ENCODE results near the gene RPL5.

Gene RPL5

DNA sequence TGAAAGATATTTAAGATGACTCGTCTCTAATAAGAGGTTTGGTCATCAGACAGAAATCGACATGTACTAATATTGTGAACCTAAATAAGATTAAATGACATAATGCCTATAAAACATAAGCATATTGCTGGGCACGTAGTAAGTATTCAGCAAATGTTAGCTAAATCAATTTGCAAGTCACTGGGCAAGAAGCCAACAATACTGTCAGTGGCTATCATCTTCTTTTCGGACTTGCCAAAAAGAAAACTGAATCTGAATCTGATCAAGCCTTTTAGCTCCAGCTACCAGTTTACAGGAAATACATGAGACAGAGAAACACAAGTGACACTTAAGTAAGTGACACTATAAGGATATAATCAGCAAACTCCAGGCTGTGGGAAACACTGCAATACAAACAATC is 46.0 kb downstream of the RPL5 start:
- no peaks in the 10 kb centered on the region for H3K79me2 ChIP-seq
- H3K4me1 ChIP-seq: no peaks in the 10 kb centered on the region
- H2AFZ ChIP-seq: no peak overlapping the region
- H3K9ac ChIP-seq: no peak overlapping the region
- H3K4me3 ChIP-seq (ENCODE audit: low read depth, low read length): no peak overlapping the region
- no peaks in the 10 kb centered on the region for H3K9me3 ChIP-seq (ENCODE audit: control insufficient read depth, low read length)
- no peak overlapping the region for H3K4me2 ChIP-seq (ENCODE audit: low read length)
- no peak overlapping the region for H3K27ac ChIP-seq
- H3K27me3 ChIP-seq (ENCODE audit: control insufficient read depth, insufficient read depth, low read length): no peaks in the 10 kb centered on the region
- TF ChIP-seq, protein P1, sequence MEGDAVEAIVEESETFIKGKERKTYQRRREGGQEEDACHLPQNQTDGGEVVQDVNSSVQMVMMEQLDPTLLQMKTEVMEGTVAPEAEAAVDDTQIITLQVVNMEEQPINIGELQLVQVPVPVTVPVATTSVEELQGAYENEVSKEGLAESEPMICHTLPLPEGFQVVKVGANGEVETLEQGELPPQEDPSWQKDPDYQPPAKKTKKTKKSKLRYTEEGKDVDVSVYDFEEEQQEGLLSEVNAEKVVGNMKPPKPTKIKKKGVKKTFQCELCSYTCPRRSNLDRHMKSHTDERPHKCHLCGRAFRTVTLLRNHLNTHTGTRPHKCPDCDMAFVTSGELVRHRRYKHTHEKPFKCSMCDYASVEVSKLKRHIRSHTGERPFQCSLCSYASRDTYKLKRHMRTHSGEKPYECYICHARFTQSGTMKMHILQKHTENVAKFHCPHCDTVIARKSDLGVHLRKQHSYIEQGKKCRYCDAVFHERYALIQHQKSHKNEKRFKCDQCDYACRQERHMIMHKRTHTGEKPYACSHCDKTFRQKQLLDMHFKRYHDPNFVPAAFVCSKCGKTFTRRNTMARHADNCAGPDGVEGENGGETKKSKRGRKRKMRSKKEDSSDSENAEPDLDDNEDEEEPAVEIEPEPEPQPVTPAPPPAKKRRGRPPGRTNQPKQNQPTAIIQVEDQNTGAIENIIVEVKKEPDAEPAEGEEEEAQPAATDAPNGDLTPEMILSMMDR (IDR thresholded peaks at IDR 0.05): no peak
- H3K36me3 ChIP-seq (ENCODE audit: control insufficient read depth, insufficient read depth, low read length): no peaks in the 10 kb centered on the region

DNA sequence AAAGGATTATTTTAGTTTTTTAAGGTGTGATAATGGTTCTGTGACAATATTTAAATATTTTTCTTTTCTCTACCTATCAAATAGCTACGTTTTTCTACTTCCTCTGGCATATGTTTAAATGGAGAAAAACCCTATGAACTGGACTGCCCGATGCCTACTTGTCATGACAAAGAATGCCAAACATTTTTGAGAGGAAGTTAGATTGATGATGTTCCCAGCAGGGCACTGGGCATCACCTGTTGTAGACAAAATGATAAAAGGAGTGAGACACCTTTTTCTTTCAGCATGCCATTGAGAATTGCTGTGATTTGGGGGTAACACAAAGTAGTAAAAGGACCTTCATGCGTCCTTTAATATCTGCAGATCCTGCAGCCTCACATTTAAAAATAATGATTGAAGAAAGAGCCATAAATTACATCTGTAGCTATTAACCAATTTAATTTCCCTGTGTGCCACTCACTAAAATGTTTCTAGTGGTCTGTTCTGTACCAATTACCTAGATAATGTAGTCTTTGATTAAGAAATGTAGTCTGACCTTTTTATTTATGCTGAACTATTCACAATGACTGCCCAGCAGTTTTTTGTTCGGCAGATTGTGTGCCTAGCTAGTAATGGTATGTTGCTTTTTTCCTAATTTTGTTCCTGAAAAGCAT is 47.6 kb downstream of the RPL5 start:
- Histone ChIP-seq H3K27ac (no peak overlapping the region), H3K4me2 (ENCODE audit: low read length) (no peak overlapping the region), H3K9me3 (ENCODE audit: control insufficient read depth, low read length) (no peaks in the 10 kb centered on the region), H2AFZ (no peak overlapping the region), H3K4me3 (ENCODE audit: low read depth, low read length) (no peak overlapping the region), H3K9ac (no peak overlapping the region), H3K79me2 (no peaks in the 10 kb centered on the region), H3K36me3 (ENCODE audit: control insufficient read depth, insufficient read depth, low read length) (no peaks in the 10 kb centered on the region), H3K27me3 (ENCODE audit: control insufficient read depth, insufficient read depth, low read length) (no peaks in the 10 kb centered on the region), H3K4me1 (no peaks in the 10 kb centered on the region)
- TF ChIP-seq, protein P1 (IDR thresholded peaks at IDR 0.05): no peak

DNA sequence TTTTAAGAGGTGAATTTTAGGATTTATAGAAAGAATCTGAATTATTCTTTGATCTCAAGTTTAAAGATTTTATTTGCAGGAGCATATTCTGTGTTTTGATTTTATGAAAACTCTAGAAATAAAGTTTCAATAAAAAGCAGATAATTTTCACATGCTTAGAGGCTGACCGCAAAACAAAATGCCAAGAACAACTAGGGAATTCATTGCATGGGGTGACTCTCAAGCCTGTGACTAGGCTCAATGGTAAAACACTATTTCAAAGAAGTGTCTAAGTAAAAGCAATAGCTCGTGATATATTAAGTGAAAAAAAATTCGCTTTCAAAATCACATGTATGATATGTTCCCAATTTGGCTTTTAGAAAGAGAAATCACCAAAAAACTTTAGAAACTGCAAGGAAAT is 49.6 kb downstream of the RPL5 start:
- Histone ChIP-seq H3K9ac (no peak overlapping the region), H3K4me2 (ENCODE audit: low read length) (no peak overlapping the region), H3K27ac (no peak overlapping the region), H2AFZ (no peak overlapping the region), H3K4me1 (no peaks in the 10 kb centered on the region), H3K36me3 (ENCODE audit: control insufficient read depth, insufficient read depth, low read length) (no peaks in the 10 kb centered on the region), H3K79me2 (no peaks in the 10 kb centered on the region), H3K4me3 (ENCODE audit: low read depth, low read length) (no peak overlapping the region), H3K9me3 (ENCODE audit: control insufficient read depth, low read length) (no peaks in the 10 kb centered on the region), H3K27me3 (ENCODE audit: control insufficient read depth, insufficient read depth, low read length) (no peaks in the 10 kb centered on the region)
- TF ChIP-seq, protein P1 (IDR thresholded peaks at IDR 0.05): no peak

DNA sequence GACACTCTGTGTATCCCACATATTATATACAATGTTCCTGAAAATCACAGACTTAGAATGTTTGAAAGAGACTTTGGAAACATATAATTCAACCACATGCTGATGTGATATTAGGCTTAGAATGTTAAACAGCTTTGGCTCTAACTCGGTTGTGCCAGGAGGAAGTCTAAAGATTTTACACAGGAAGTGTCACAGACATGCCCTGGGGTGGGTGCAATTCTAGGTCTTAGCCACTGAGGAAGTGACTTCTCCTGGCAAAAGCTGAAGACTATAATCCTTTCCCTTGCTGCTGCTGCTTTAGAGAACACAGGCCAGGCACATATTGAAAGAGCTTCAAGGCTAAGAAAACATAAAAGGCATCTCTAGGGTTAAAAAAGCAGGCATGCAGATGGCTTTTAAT is 51.0 kb downstream of the RPL5 start:
- Histone ChIP-seq H3K36me3 (ENCODE audit: control insufficient read depth, insufficient read depth, low read length) (no peaks in the 10 kb centered on the region), H3K9ac (no peak overlapping the region), H3K4me3 (ENCODE audit: low read depth, low read length) (no peak overlapping the region), H3K79me2 (no peaks in the 10 kb centered on the region), H3K9me3 (ENCODE audit: control insufficient read depth, low read length) (no peaks in the 10 kb centered on the region), H3K27ac (no peak overlapping the region), H3K4me1 (no peaks in the 10 kb centered on the region), H3K27me3 (ENCODE audit: control insufficient read depth, insufficient read depth, low read length) (no peaks in the 10 kb centered on the region), H3K4me2 (ENCODE audit: low read length) (no peak overlapping the region), H2AFZ (no peak overlapping the region)
- TF ChIP-seq, protein P1 (IDR thresholded peaks at IDR 0.05): no peak

DNA sequence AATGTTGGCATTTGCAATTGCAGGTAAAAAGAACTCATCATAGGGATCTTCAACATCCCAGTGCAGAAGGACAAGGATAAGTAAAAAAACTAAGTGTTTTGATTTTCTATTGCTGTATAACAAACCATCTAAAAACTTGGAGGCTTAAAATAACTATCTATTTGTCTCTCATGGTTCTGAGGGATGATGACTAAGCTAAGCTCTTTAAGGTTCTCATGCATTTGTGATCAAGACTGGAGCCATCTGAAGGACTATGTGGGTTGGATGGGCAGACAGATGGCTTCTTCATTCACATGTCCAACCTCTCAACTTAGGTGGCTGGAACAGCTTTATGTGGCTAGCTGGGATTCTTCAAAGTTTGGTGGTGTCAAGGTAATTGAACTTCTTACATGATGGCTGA is 51.5 kb downstream of the RPL5 start:
- Histone ChIP-seq H3K27me3 (ENCODE audit: control insufficient read depth, insufficient read depth, low read length) (no peaks in the 10 kb centered on the region), H3K4me2 (ENCODE audit: low read length) (no peak overlapping the region), H3K4me3 (ENCODE audit: low read depth, low read length) (no peak overlapping the region), H3K27ac (no peak overlapping the region), H3K9ac (no peak overlapping the region), H3K79me2 (no peaks in the 10 kb centered on the region), H2AFZ (no peak overlapping the region), H3K9me3 (ENCODE audit: control insufficient read depth, low read length) (no peaks in the 10 kb centered on the region), H3K4me1 (no peaks in the 10 kb centered on the region), H3K36me3 (ENCODE audit: control insufficient read depth, insufficient read depth, low read length) (no peaks in the 10 kb centered on the region)
- TF ChIP-seq, protein P1 (IDR thresholded peaks at IDR 0.05): no peak

Measured in parathyroid adenoma (tissue), 2 donors.